HG03378 (cell line): ENCODE measurements around the gene ME2.
"Not testable (repeated sequence)": the region's sequence is repeated elsewhere in the genome, so short reads cannot be mapped to it uniquely, and the experiment has no call there.

Source experiments
- ATAC-seq: cut with Tn5 transposase; IDR thresholded peaks from one replicate; pipeline ENCODE4 v1.9.1; 2021; ENCODE audit warnings: mild to moderate bottlenecking, moderate library complexity; ENCODE audit not compliant: unreplicated experiment

Gene ME2

DNA sequence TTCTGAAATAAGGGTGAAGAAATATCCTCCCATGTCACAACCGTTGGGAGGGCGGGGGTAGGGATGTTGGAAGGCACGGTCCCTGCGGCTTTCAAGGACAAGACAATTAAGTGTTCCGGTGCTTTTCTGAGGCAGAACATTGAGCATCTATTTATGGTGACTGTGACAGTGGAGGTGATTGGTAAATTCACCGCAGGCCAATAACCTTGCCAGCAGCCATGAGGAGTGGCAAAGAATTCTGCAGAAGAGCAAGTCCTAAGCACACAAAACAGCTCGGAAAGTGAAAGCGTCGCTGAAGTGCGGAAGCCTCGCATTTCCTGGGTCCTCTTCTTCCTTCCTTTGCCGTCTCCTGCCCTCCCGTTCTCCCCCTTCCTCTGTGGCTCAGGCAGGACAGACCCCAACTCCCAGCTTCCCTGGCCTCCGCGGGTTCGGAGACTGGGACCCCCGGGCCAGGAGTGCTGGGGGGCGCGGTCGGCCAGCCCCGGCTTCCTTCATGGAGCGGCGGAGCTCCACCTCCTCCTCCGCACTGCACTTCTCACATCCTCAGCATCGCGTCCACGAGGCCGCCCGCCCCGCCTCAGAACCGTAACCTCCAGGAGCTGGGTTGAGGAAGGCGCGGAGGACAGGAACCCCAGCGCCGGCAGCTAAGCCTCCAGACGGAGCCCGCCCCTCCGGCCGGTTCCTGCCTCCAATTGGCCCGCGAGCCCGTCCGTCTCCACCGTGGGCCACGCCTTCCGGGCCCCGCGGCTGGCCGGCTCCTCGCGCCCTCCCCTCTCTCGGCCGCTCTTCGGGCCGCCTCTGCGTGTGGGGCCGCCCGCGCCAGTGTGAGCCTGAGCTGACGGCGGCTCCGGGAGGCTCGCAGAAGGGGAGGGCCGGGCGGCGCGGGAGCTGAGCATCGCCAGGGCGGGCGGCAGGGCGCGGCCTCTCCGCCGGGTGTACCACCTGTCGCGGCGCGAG lies at the start of gene ME2:
Gene ME2 (plus strand): TSS at position 774 of the 957 bp plus-strand sequence. CDS start 16,703 bp downstream, outside the sequence.
- peak; percentile 88 for ATAC-seq

DNA sequence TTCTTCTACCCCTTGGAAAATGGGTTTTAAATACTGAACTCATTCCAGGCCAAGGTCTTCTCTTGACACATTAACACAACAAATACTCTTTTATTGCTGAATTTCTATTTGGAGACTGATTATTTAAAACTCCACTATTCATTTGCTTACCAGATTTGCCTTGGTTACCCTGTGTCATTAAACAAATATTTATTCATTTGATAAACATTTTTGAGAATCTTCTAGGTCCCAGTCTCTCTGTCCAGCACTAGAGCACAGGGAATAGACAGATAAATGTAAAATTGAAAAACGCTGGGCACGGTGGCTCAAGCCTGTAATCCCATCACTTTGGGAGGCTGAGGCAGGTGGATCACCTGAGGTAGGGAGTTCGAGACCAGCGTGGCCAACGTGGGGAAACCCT lies 49.3 kb upstream of the ME2 start:
- ATAC-seq: no peak

- no peak for ATAC-seq
Observed at GRCh38 chr18:50830544-50830943, 48.4 kb upstream of the ME2 start.

- ATAC-seq: peak; percentile 58
Observed at GRCh38 chr18:50832754-50833153, 46.2 kb upstream of the ME2 start.

DNA sequence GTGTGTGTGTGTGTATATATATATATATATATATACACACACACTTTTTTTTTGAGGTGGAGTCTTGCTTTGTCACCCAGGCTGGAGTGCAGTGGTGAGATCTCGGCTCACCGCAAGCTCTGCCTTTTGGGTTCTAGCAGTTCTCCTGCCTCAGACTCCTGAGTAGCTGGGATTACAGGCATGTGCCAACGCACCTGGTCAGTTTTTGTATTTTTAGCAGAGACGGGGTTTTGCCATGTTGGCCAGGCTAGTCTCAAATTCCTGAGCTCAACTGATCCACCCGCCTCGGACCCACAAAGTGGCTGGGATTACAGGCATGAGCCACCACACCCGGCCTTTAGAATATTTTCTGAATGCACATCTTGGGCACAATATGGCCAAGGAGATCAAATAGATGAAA lies 45.4 kb upstream of the ME2 start:
- not testable (repeated sequence) for ATAC-seq

GRCh38 chr18:50836521-50836957 lies 42.4 kb upstream of the ME2 start:
- ATAC-seq: peak; percentile 32

GRCh38 chr18:50839341-50839740 lies 39.6 kb upstream of the ME2 start:
- no peak for ATAC-seq

- no peak for ATAC-seq
Observed at GRCh38 chr18:50839996-50840395, 38.9 kb upstream of the ME2 start.

- no peak for ATAC-seq
Observed at GRCh38 chr18:50842846-50843245, 36.1 kb upstream of the ME2 start.

DNA sequence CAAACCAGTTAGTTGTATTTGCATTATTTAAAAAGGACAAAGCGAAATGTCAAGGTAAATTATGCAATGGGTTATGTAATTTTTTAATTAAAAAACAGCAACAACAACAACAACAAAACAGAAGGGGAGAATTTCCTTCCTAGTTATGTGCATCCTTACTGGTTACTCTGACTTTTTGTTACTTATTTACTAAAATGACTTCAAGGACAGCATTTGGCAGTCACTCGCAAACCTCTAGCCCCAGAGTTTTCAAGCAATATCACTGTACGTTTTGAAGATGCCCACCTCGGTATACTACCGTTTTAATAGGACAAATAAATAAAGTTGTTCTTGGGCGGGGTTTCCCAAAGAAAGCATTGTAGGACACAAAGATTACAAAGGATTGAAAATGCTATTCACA lies 34.4 kb upstream of the ME2 start:
- ATAC-seq: no peak

DNA sequence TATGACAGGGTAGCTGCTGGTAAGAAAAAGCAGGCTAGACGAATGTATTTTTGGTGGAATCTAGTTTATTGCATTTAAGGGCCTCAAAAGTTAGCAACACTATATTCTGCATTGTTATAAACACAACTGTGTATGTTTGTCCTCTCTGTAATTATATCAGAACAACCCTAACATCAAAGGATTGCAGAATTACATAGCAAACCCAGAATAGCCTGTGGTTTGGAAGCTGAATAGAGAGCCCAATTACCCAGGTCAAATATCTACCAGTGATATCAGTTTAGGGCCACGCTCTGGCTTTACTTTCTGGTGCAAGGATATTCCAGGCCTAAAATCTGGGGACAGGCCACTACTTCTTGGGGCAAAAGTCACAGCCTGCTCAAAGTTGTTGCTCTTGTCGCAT lies 34.0 kb upstream of the ME2 start:
- no peak for ATAC-seq

DNA sequence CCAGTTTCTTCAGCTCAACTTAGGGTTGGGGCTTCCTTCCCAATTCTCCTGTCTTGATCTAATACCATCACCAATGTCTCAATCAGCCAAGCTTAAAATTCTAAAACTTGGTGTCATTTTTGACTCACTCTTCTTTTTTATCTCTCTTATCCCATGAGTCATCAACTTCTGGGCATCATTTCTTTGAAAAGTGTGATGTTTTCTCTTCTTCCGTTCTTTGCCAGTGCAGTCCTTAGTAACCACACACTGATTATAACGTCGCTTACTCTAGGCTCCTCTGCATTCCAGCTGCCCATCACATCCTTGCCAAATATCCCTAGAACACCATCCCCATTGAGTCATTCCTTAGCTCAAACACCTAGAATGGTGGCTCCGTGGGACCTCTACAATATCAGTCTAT lies 31.7 kb upstream of the ME2 start:
- no peak for ATAC-seq

- ATAC-seq: no peak
Observed at GRCh38 chr18:50848061-50848551, 30.8 kb upstream of the ME2 start.

- ATAC-seq: no peak
Observed at GRCh38 chr18:50848991-50849390, 29.9 kb upstream of the ME2 start.

GRCh38 chr18:50849419-50849821 lies 29.5 kb upstream of the ME2 start:
- ATAC-seq: no peak

GRCh38 chr18:50850307-50851065 lies 28.4 kb upstream of the ME2 start:
- ATAC-seq: no peak

DNA sequence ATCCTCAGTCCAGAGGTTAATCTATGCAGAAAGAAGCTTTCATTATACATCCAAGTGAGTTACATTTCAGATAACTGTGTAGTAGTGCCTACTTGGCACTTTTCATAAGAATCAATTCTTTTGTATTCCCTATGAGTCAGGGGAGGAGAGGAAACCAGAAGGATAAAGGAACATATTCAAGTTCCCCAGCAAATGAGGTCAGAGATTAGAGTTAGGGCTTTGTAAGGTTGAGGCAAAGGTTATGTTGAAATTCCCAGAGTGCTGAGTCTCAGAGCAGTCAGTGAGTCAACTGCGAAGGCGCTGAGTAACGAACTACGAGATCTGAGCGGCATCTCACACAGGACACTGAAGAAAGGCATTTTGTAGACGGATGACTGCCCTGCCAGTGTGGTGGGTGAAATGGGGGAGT lies 25.1 kb upstream of the ME2 start:
- no peak for ATAC-seq

DNA sequence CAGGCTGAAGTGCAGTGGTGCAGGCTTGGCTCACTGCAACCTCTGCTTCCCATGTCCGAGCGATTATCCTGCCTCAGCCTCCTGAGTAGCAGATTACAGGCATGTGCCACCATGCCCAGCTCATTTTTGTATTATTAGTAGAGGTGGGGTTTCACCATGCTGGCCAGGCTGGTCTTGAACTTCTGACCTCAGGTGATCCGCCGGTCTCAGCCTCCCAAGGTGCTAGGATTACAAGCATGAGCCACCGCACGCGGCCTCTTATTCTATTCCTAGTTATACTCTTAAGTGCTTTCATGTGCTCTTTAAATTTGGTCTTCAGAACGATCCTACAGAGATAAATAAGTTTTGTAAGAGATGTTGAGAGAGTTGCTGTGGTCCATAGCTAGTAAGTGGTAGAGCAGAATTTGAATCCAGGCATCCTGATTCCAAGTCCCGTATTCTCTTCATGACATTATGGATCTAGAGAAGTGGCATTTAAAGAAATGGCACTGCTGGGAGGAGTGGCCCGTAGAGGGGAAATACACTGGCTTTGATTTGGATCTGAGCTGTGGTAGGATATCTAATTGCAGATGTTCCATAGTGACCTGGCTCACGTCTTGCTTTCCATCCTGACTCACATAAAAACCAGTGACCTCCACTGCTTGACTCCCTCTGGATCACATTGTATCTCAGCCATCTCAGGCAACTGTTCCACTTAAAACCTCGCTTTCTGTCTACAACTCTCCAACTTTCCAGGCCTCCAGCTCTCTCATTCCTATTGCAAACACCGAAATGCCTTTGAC lies 22.8 kb upstream of the ME2 start:
- no peak for ATAC-seq

GRCh38 chr18:50857166-50857565 lies 21.8 kb upstream of the ME2 start:
- ATAC-seq: not testable (repeated sequence)

GRCh38 chr18:50857694-50858093 lies 21.2 kb upstream of the ME2 start:
- ATAC-seq: no peak
